ENCODE measurements around the gene SLC4A11.

SLC4A11 gene

GRCh38 chr20:3239026-3239866, at the start of gene SLC4A11:
Gene SLC4A11, minus strand, starts transcription at chr20:3239190. Its CDS starts 53 bp downstream, at chr20:3239137.
- Mint-ChIP-seq H3K9me3 (no peaks in the 10 kb centered on the region), H3K4me1 (peaks cover 14% of the 10 kb centered on the region), H3K27me3 (peaks cover 94% of the 10 kb centered on the region), H3K36me3 (no peaks in the 10 kb centered on the region), H3K27ac (no peak within 1 kb of the TSS), H3K4me3 (peak within 1 kb of the TSS; percentile 89)
- CTCF ChIA-PET: interaction anchor here (0.9 to 1.1 kb wide), 2 partner anchors 10 to 20 kb away, joined by 3 to 4 read pairs; no protein-coding TSS in a partner anchor
- peak; percentile 59 for DNase-seq

GRCh38 chr20:3283222-3283820, 44.3 kb upstream of the SLC4A11 start:
- Mint-ChIP-seq H3K27me3 (no peaks in the 10 kb centered on the region), H3K27ac (no peak overlapping the region), H3K4me3 (no peak overlapping the region), H3K36me3 (no peaks in the 10 kb centered on the region), H3K4me1 (no peaks in the 10 kb centered on the region), H3K9me3 (no peaks in the 10 kb centered on the region)
- no peak for DNase-seq
- CTCF ChIA-PET: no interaction called here

GRCh38 chr20:3282271-3283221, 43.6 kb upstream of the SLC4A11 start:
- CTCF ChIA-PET: interaction anchor here (0.7 kb wide), 1 partner anchor 47 kb away, joined by 3 read pairs; no protein-coding TSS in a partner anchor
- no peaks in the 10 kb centered on the region for H3K27me3 Mint-ChIP-seq
- no peak overlapping the region for H3K27ac Mint-ChIP-seq
- H3K36me3 Mint-ChIP-seq: no peaks in the 10 kb centered on the region
- no peak for DNase-seq
- H3K9me3 Mint-ChIP-seq: no peaks in the 10 kb centered on the region
- no peaks in the 10 kb centered on the region for H3K4me1 Mint-ChIP-seq
- no peak overlapping the region for H3K4me3 Mint-ChIP-seq

GRCh38 chr20:3281437-3281836, 42.4 kb upstream of the SLC4A11 start:
- Mint-ChIP-seq H3K27me3 (no peaks in the 10 kb centered on the region), H3K4me3 (no peak overlapping the region), H3K27ac (no peak overlapping the region), H3K36me3 (no peaks in the 10 kb centered on the region), H3K4me1 (no peaks in the 10 kb centered on the region), H3K9me3 (no peaks in the 10 kb centered on the region)
- no peak for DNase-seq
- CTCF ChIA-PET: interaction anchor here (0.7 to 0.8 kb wide), 2 partner anchors 48 to 455 kb away, joined by 3 read pairs; no protein-coding TSS in a partner anchor

GRCh38 chr20:3279761-3280160, 40.8 kb upstream of the SLC4A11 start:
- Mint-ChIP-seq H3K9me3 (no peaks in the 10 kb centered on the region), H3K27ac (no peak overlapping the region), H3K4me1 (no peaks in the 10 kb centered on the region), H3K36me3 (no peaks in the 10 kb centered on the region), H3K4me3 (no peak overlapping the region), H3K27me3 (no peaks in the 10 kb centered on the region)
- DNase-seq: no peak
- CTCF ChIA-PET: interaction anchor here (1.7 kb wide), 1 partner anchor 37 kb away, joined by 3 read pairs; no protein-coding TSS in a partner anchor

- CTCF ChIA-PET: interaction anchor here (0.8 to 3.4 kb wide), 2 partner anchors 9 to 60 kb away, joined by 3 to 18 read pairs; no protein-coding TSS in a partner anchor
- no peaks in the 10 kb centered on the region for H3K36me3 Mint-ChIP-seq
- no peak overlapping the region for H3K27ac Mint-ChIP-seq
- no peaks in the 10 kb centered on the region for H3K27me3 Mint-ChIP-seq
- H3K4me3 Mint-ChIP-seq: no peak overlapping the region
- H3K4me1 Mint-ChIP-seq: no peaks in the 10 kb centered on the region
- no peak for DNase-seq
- no peaks in the 10 kb centered on the region for H3K9me3 Mint-ChIP-seq
These were observed 38.9 kb upstream of the SLC4A11 start for GRCh38 chr20:3277686-3278465.

- Mint-ChIP-seq H3K4me1 (no peaks in the 10 kb centered on the region), H3K4me3 (no peak overlapping the region), H3K27me3 (no peaks in the 10 kb centered on the region), H3K36me3 (no peaks in the 10 kb centered on the region), H3K27ac (no peak overlapping the region), H3K9me3 (no peaks in the 10 kb centered on the region)
- DNase-seq: no peak
- CTCF ChIA-PET: interaction anchor here (0.6 to 3.4 kb wide), 3 partner anchors 58 to 924 kb away, joined by 3 to 18 read pairs (median 3); no protein-coding TSS in a partner anchor
These were observed 37.7 kb upstream of the SLC4A11 start for GRCh38 chr20:3276680-3277015.

- no peak for DNase-seq
- CTCF ChIA-PET: interaction anchor here (1.0 to 3.4 kb wide), 2 partner anchors 58 to 223 kb away, joined by 3 to 18 read pairs; no protein-coding TSS in a partner anchor
- H3K27ac Mint-ChIP-seq: no peak overlapping the region
These were observed 37.1 kb upstream of the SLC4A11 start for GRCh38 chr20:3275966-3276679.

GRCh38 chr20:3275064-3275935, 36.3 kb upstream of the SLC4A11 start:
- no peak overlapping the region for H3K4me3 Mint-ChIP-seq
- H3K27ac Mint-ChIP-seq: no peak overlapping the region

More at GRCh38 chr20:3275966-3276679, 37.1 kb upstream of the SLC4A11 start:
- Mint-ChIP-seq H3K36me3 (no peaks in the 10 kb centered on the region), H3K27me3 (no peaks in the 10 kb centered on the region), H3K4me1 (no peaks in the 10 kb centered on the region), H3K9me3 (no peaks in the 10 kb centered on the region), H3K4me3 (no peak overlapping the region)

GRCh38 chr20:3273371-3273770, 34.4 kb upstream of the SLC4A11 start:
- Mint-ChIP-seq H3K4me3 (no peak overlapping the region), H3K36me3 (no peaks in the 10 kb centered on the region), H3K27me3 (no peaks in the 10 kb centered on the region), H3K9me3 (no peaks in the 10 kb centered on the region), H3K4me1 (no peaks in the 10 kb centered on the region), H3K27ac (no peak overlapping the region)
- DNase-seq: no peak
- CTCF ChIA-PET: no interaction called here

More at GRCh38 chr20:3275064-3275935, 36.3 kb upstream of the SLC4A11 start:
- Mint-ChIP-seq H3K9me3 (no peaks in the 10 kb centered on the region), H3K27me3 (no peaks in the 10 kb centered on the region), H3K4me1 (no peaks in the 10 kb centered on the region), H3K36me3 (no peaks in the 10 kb centered on the region)
- DNase-seq: no peak
- CTCF ChIA-PET: interaction anchor here (3.4 kb wide), 1 partner anchor 57 kb away, joined by 18 read pairs; no protein-coding TSS in a partner anchor

- CTCF ChIA-PET: interaction anchor here (0.7 kb wide), 1 partner anchor 111 kb away, joined by 3 read pairs; no protein-coding TSS in a partner anchor
- Mint-ChIP-seq H3K4me3 (no peak overlapping the region), H3K27me3 (no peaks in the 10 kb centered on the region), H3K36me3 (no peaks in the 10 kb centered on the region), H3K4me1 (no peaks in the 10 kb centered on the region), H3K27ac (no peak overlapping the region), H3K9me3 (no peaks in the 10 kb centered on the region)
- DNase-seq: no peak
These were observed 31.1 kb upstream of the SLC4A11 start for GRCh38 chr20:3270051-3270450.

GRCh38 chr20:3262566-3262965, 23.6 kb upstream of the SLC4A11 start:
- CTCF ChIA-PET: no interaction called here
- H3K4me1 Mint-ChIP-seq: no peaks in the 10 kb centered on the region
- no peak overlapping the region for H3K4me3 Mint-ChIP-seq
- no peak for DNase-seq
- H3K27ac Mint-ChIP-seq: no peak overlapping the region
- no peaks in the 10 kb centered on the region for H3K9me3 Mint-ChIP-seq
- H3K27me3 Mint-ChIP-seq: no peaks in the 10 kb centered on the region
- no peaks in the 10 kb centered on the region for H3K36me3 Mint-ChIP-seq

Measured in activated naive CD4-positive, alpha-beta T cell treated with anti-CD3 and anti-CD28 coated beads, Interleukin-2, amount 10 ng/mL, durations not matched to agents 7 days and 5 days (primary cell).